ENCODE results near the gene ARHGAP31.
A peak's percentile ranks its signal among the peaks of the same experiment; 100 is the strongest.
"Not testable (repeated sequence)": the region's sequence is repeated elsewhere in the genome, so short reads cannot be mapped to it uniquely, and the experiment has no call there.

ARHGAP31 gene

GRCh38 chr3:119319311-119319710 lies 25.1 kb downstream of the ARHGAP31 start:
- DNase-seq (ENCODE audit: low read depth, low spot score) = no peak

DNA sequence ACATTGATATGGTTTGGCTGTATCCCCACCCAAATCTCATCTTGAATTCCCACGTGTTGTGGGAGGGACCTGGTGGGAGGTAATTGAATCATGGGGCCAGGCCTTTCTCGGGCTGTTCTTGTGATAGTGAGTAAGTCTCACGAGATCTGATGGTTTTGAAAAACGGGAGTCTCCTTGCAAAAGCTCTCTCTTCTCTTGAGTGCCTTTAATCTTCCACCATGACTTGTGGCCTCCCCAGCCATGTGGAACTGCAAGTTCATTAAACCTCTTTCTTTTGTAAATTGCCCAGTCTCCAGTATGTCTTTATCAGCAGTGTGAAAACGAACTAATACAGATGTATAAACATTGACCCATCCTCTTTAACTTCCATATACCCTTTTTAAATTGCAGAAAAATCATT lies 26.6 kb downstream of the ARHGAP31 start:
- DNase-seq (ENCODE audit: low read depth, low spot score) = not testable (repeated sequence)

DNA sequence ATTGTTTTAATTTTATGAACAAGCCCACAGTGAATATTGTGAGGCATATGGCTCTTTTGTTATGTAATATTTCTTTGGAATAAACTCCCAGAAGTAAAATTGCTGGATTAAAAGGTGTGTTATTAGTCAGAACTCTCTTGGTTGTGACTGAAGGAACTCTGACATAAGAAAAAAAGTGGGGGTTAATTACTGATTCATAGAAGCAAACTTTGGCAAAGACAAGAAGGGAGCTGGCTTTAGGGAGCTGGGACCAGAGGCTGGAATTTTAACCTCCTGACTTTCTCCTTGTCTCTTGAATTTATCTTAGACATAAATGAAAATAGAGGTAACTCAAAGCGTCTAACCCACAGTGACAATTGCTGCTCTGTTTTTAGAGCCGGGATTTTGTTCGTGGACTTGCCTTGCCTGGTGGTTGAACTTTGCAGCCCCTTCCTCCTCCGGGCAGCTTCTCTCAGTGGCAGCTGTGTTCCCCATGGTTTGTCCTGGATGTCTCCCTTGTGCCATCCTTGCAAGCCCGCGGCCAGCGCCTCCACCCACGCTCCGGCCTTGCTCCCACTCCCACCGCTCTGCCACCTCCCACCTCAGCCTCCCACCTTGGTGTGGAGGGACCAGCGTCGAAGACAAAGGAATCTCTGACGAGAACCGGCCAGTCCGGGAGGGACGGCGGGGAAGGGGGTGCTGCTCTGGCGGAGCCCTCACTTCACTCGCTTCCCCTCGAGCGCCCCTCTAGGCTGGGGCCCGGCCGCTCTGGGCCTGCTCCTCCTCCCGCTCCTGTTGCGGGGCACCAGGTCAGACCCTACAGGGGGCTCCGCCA lies 28.0 kb downstream of the ARHGAP31 start:
- DNase-seq (ENCODE audit: low read depth, low spot score) = no peak

DNA sequence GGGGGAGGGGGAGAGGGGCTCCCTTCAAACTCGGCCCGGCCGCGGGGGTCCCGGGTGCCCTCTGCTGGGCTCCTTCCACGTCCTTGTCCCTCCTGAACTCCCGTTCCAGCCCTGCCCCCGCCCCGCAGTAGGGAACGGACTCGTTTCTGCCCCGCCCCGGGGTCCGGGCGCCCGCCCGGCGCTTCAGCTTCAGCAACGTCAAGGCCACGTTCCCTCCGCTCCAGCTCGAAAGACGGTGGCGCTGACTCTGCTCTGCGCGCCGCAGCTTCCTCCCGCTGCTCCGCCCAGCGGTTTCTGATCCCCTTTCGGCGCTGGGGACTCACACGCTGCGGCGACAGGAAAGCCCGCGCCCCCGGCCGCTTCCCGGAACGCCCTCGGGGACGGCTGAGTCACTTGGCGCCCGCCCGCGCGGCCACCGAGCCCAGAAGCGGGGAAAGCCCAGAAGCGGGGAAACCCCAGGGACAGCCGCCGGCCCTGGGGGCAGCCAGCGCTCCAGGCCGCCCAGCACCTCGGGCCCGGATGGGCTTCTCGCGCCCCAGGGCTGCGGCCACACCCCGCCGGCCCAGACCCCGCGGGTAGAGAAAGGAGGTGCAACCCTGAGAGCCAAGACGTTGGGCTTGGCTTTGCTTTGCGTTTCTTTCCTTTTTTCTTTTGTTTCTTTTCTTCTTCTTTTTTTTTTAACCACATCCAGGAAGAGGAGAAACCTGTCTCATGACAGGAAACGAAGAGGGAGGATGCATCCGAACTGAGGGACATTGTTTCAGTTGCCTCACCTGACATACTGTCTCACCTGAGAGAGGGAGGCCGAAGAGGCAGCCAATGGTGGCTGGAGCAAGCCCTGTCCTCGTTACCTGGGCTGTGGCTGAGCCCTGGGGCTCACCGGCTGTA lies 28.9 kb downstream of the ARHGAP31 start:
- no peak for DNase-seq (ENCODE audit: low read depth, low spot score)

- no peak for DNase-seq (ENCODE audit: low read depth, low spot score)
These were observed 29.5 kb downstream of the ARHGAP31 start for GRCh38 chr3:119323723-119324085.

GRCh38 chr3:119324899-119325298 lies 30.7 kb downstream of the ARHGAP31 start:
- no peak for DNase-seq (ENCODE audit: low read depth, low spot score)

GRCh38 chr3:119326976-119327375 lies 32.8 kb downstream of the ARHGAP31 start:
- no peak for DNase-seq (ENCODE audit: low read depth, low spot score)

DNA sequence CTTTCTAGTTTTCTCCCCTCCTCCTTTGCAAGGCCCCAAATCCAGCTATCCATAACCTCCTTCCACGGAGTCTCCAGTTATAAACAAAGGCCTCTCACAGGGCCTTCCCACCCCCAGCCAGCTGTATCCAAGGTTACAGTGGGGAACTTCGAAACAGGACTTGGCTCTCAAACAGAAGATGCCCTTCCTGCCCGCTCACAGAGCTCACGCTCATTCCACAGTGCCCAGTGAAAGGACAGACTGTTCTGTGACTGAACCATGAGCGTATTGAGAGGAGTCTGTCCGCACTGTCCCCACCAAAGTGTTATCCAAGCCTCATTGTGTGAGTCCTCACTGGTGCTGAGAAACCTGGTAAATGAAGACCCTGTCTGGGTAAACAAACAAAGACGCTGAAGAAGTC lies 35.4 kb downstream of the ARHGAP31 start:
- no peak for DNase-seq (ENCODE audit: low read depth, low spot score)

DNA sequence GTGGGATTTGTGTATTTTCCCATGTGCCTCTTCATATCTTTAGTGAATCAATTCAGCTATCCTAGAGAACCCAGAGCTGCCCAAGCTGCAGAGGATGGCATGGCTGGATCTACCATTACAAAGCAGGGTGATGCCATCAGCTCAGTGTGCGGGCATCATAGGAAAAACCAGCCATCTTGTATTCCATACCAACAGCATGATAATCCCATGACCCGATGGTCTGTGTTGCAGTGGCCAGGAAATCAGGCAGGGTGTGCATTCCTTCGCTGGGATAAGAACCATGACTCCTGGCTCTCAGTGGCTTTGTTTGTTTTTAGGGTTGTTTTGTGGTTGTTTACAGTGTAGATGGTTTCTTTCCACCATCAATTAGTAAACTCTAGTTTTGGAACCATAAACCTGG lies 36.0 kb downstream of the ARHGAP31 start:
- DNase-seq (ENCODE audit: low read depth, low spot score) = no peak

DNA sequence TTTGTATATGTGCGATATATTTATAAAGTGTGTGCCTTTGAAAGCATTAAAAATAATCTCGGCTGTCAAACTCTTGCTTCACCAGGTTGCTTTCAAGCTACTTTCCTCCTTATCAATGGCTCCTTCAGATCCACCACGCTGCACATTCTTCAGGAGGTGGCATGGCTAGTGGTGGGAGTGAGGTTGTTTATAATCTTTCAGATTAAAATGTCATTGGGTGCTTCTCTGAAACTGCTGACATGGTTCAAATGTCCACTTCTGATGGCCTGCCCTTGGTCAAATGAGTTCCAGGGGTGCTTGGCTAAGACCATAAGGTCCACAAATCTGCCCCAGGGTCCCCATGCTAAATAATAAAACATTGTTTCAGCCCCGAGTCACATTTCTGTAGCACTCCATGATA lies 36.7 kb downstream of the ARHGAP31 start:
- no peak for DNase-seq (ENCODE audit: low read depth, low spot score)

DNA sequence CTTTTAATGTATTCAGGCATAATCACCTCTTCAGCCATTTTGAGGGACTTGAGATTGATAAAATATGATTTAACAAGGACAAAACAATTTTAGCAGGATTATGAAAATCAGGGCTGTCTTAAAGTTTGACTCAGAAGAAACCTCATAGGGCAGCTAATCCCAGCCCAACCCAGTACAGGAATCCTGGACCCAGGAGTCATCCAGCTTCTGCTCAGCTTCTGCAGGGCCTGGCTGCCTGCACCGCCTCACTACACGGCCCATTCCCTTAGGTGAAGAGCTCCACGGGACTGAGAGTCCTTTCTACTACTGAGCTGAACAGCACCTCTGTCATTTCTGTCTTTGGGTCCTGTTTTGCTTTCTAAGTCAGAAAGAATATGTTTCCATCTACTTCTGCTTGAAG lies 37.5 kb downstream of the ARHGAP31 start:
- no peak for DNase-seq (ENCODE audit: low read depth, low spot score)

GRCh38 chr3:119333773-119334509 lies 39.8 kb downstream of the ARHGAP31 start:
- no peak for DNase-seq (ENCODE audit: low read depth, low spot score)

- no peak for DNase-seq (ENCODE audit: low read depth, low spot score)
These were observed 42.6 kb downstream of the ARHGAP31 start for GRCh38 chr3:119336823-119337222.

GRCh38 chr3:119337407-119337806 lies 43.2 kb downstream of the ARHGAP31 start:
- DNase-seq (ENCODE audit: low read depth, low spot score) = not testable (repeated sequence)

- DNase-seq (ENCODE audit: low read depth, low spot score) = no peak
These were observed 44.6 kb downstream of the ARHGAP31 start for GRCh38 chr3:119338754-119339153.

DNA sequence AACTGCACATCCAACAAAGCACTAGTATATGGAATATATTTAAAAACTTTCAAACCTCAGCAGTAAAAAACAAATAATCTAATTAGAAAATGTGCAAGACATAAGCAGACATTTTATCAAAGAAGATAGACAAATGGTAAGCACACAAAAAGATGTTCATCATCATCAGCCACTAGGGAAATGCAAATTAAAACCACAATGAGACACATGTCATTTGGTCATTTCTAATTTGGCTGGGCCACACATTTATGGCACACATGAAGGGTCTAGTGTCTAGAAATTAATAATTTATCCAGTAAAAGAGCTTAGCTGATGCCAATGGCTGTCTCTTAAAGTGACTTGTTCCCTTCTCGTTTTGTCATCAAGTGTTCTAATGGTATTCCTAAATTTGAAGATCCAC lies 45.8 kb downstream of the ARHGAP31 start:
- DNase-seq (ENCODE audit: low read depth, low spot score) = no peak

DNA sequence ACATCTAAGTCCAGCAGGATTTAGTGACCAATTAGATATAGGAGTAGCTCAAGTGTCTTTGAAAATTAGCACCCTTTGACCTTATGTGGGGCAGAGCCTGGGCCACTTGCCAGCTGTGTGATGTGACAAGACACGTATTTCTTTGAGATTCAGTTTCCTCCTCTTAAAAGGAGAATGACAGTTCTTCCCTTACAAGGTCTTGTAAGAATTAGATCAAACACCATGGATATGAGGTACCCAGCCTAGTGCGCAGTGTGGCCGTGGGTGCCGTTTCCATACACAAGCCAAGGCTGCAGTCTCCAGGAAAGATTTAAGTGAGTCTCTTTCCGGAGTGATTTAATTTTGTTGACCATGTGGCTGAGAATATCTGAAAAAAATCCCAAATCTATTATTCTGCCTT lies 46.3 kb downstream of the ARHGAP31 start:
- DNase-seq (ENCODE audit: low read depth, low spot score) = no peak

DNA sequence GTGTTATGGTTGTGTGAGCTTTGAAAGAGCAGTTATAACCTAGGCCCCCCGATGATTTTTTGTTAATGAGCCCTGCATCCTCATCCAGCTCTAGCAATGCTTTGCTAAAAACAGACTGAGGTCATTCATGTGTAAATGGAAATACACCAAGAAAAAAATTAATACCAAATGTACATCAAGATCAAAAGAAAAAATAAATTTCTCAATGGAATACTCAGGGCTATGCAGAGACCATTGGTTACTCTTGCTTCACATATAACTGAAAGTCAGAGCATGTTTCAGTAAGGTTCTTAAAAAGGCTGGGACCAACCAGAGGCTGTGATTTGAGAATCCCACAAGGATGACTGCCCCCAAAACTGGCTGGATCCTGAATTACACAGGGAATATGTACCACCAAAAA lies 48.0 kb downstream of the ARHGAP31 start:
- no peak for DNase-seq (ENCODE audit: low read depth, low spot score)

- no peak for DNase-seq (ENCODE audit: low read depth, low spot score)
These were observed 49.5 kb downstream of the ARHGAP31 start for GRCh38 chr3:119343719-119344118.

GRCh38 chr3:119346076-119346496 lies 51.9 kb downstream of the ARHGAP31 start:
- DNase-seq (ENCODE audit: low read depth, low spot score) = peak; percentile 21

DNA sequence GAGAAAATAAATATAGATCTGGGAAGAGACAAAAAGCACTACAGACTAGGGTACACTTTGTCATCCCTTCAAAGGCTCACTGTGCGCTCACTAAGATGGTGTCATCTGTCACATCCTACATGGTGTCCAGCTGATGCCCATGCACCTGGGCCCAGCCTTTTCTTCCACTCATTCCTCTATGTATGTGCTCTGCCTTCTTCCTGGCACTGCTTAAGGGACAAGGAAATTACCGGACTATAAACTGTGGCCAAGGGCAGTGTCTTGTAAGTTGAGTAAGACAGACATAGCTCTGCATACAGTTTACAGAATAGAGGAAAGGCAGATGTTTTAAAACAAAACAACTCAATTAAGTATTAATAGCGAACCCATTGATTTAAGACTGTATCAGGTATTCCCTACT lies 52.9 kb downstream of the ARHGAP31 start:
- no peak for DNase-seq (ENCODE audit: low read depth, low spot score)

Data from brain pericyte (primary cell).